NT2/D1 (cell line): ENCODE data around the gene AFM.

Source experiments
- SUZ12 ChIP-seq: IDR thresholded peaks from 2 replicates; pipeline ENCODE4 v1.6.1; 2011; ENCODE audit not compliant: insufficient read length, insufficient read depth; ENCODE audit errors: extremely low read depth
- YY1 ChIP-seq: IDR thresholded peaks from 2 replicates; pipeline ENCODE4 v1.6.1; 2011; ENCODE audit not compliant: insufficient read length, insufficient read depth
- ZNF274 ChIP-seq: IDR thresholded peaks from 2 replicates; pipeline ENCODE4 v1.6.1; 2011; ENCODE audit warnings: mild to moderate bottlenecking, low read depth, low read length

- no peak for TF ChIP-seq YY1
- no peak for TF ChIP-seq ZNF274
- TF ChIP-seq SUZ12, result no peak
Measured at GRCh38 chr4:73538162-73538561, 56.6 kb downstream of the AFM start.
